ENCODE data around the gene FGF21.
A peak's percentile ranks its signal among the peaks of the same experiment; 100 is the strongest.

The FGF21 gene

GRCh38 chr19:48752496-48753365, 2.6 kb upstream of the FGF21 start, which contains the start of gene FUT1 (continued):
- TF ChIP-seq ZSCAN18 (tag by site-specific recombination; IDR thresholded peaks at IDR 0.05): no peak
- TF ChIP-seq ZNF645 (tag by site-specific recombination; IDR thresholded peaks at IDR 0.05): no peak
- TF ChIP-seq BCL6B (tag by site-specific recombination; IDR thresholded peaks at IDR 0.05): no peak
- TF ChIP-seq ZNF830 (tag by site-specific recombination; IDR thresholded peaks at IDR 0.05; ENCODE audit: low read depth): no peak
- no peak for TF ChIP-seq ZFP3 (tag by site-specific recombination; IDR thresholded peaks at IDR 0.05; ENCODE audit: low read depth)
- no peak; the same call in 1 of the 2 replicates for TF ChIP-seq MZF1 (tag by site-specific recombination; IDR thresholded peaks at IDR 0.05; ENCODE audit: borderline replicate concordance)
- no peak for TF ChIP-seq GLI2 (tag by site-specific recombination; IDR thresholded peaks at IDR 0.05; ENCODE audit: borderline replicate concordance, low read depth)
- TF ChIP-seq ZNF433 (tag by site-specific recombination; IDR thresholded peaks at IDR 0.05; ENCODE audit: low read depth): no peak
- peak; percentile 62 for TF ChIP-seq ZBTB44 (tag by site-specific recombination; IDR thresholded peaks at IDR 0.05)
- 0 out of 2 replicates have a peak, but pooled peaks have one; percentile 35 for TF ChIP-seq ZSCAN5A (tag by site-specific recombination; IDR thresholded peaks at IDR 0.05)
- TF ChIP-seq ZNF580 (tag by site-specific recombination; IDR thresholded peaks at IDR 0.05): 0 out of 2 replicates have a peak, but pooled peaks have one; percentile 30
- TF ChIP-seq HOXD13 (CRISPR knock-in tag; IDR thresholded peaks at IDR 0.05; ENCODE audit: borderline replicate concordance): no peak
- TF ChIP-seq ZNF354C (tag by site-specific recombination; IDR thresholded peaks at IDR 0.05; ENCODE audit: borderline replicate concordance, low read depth): no peak
- no peak for TF ChIP-seq AEBP2 (tag by site-specific recombination; IDR thresholded peaks at IDR 0.05; ENCODE audit: borderline replicate concordance)
- no peak for TF ChIP-seq ZNF510 (tag by site-specific recombination; IDR thresholded peaks at IDR 0.05; ENCODE audit: insufficient replicate concordance)
- 0 out of 2 replicates have a peak, but pooled peaks have one; percentile 45 for TF ChIP-seq ZNF785 (tag by site-specific recombination; IDR thresholded peaks at IDR 0.05)
- no peak for TF ChIP-seq REST (tag by site-specific recombination; IDR thresholded peaks at IDR 0.05)
- TF ChIP-seq ZBTB20 (tag by site-specific recombination; IDR thresholded peaks at IDR 0.05): peak; percentile 93
- no peak for TF ChIP-seq HOXA7 (CRISPR knock-in tag; IDR thresholded peaks at IDR 0.05; ENCODE audit: borderline replicate concordance)
- TF ChIP-seq ZNF280C (tag by site-specific recombination; IDR thresholded peaks at IDR 0.05): no peak
- peak; percentile 93 for TF ChIP-seq ZXDB (tag by site-specific recombination; IDR thresholded peaks at IDR 0.05)
- TF ChIP-seq BCL11A (tag by site-specific recombination; IDR thresholded peaks at IDR 0.05; ENCODE audit: low read depth): 0 out of 2 replicates have a peak, but pooled peaks have one; percentile 23
